8988T (cell line): ENCODE data around the gene FBXO30.

Source experiments
- DNase-seq: peaks from one replicate; pipeline ENCODE4 v3.0.0; 2011

Gene FBXO30

GRCh38 chr6:145749632-145750031, 65.0 kb downstream of the FBXO30 start:
- no peak for DNase-seq

DNA sequence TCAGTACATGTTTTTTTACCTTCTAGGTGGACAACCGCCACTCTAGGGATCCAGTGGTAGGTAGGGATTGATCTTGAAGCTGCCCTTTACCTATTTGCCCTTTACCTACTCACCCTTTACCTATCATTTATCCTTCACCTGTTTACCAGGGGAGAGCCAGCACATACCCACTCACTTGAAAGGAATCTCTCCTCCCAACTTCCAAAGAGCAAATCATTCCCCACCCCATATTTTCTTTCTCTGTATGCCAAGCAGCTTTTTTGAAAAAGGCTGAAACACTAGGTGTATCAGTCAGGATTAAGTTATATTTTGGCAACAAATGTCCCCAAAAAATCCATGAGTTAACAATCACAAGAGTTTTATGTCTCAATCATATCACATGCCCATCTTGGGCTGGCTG, 68.7 kb downstream of the FBXO30 start:
- DNase-seq = no peak

- DNase-seq = no peak
These were observed 70.0 kb downstream of the FBXO30 start for GRCh38 chr6:145744619-145745018.
